Thyroid gland (tissue), 4 donors: Measurements from ENCODE around the gene GRIN2C.

Source experiments
- CTCF ChIP-seq, 6 experiments: fragments of 200-600 bp in 3 of 6; fragments of 450-650 bp in 3 of 6; sonication (generic) in 3 of 6; IDR thresholded peaks; one replicate each; pipeline ENCODE4 v1.5.1; 2016 to 2019; ENCODE audit warnings: antibody characterized with exemption in 6 of 6, mild to moderate bottlenecking in 2 of 6, inconsistent platforms in 1 of 6, moderate library complexity in 1 of 6
- POLR2A ChIP-seq, 2 donors: fragments of 450-650 bp; IDR thresholded peaks; one replicate each; pipeline ENCODE4 v1.6.1; 2017; ENCODE audit warnings: antibody characterized with exemption in 2 of 2, mild to moderate bottlenecking in 2 of 2, moderate library complexity in 1 of 2

- TF ChIP-seq CTCF (IDR thresholded peaks at IDR 0.05) = no peak
- no peak for TF ChIP-seq POLR2A (IDR thresholded peaks at IDR 0.05)
Measured at GRCh38 chr17:74903034-74903433, 43.3 kb upstream of the GRIN2C start.
